ENCODE results near the gene GNB4. TPM values are rescaled to one million over a fixed set of nuclear protein-coding genes. Genes with fewer than 3 reads are reported as not detected.

The GNB4 gene
- total and polyA plus RNA-seq, 12 donors: 2.6 to 21.8 (median 13.3) TPM

DNA sequence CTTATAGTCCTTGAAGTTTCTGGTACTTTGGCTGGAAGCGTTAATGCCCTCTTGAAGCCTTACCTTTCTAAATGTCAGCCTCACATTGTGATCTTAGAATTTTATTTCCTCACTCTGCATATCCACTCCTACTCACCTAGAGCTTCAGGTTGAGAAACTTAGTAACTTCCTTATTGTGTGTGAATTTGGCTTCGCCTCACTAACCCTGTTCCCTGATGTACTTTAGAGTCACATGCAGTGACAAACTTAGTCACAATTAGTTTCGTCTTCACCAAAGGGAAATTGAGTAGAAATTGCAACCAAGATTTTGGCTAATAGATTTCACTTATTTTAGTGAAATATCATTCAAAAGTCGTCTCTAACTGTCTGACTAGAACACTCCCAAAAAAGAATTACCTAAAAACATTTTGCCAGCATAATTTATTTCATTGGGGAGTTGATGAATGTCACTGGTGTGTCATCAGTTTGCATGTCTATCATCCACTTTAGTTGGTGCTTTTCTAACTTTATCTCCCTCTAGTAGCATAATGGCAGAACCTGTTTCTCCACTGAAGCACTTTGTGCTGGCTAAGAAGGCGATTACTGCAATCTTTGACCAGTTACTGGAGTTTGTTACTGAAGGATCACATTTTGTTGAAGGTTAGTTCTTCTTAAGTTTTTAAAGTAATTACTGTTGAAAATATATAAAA lies 102.8 kb downstream of the GNB4 start:
- no peaks in the 10 kb centered on the region for H3K27me3 ChIP-seq
- H3K4me3 ChIP-seq: peak overlapping the region in 2 of 4 donors; percentile 87 to 90
- peaks cover 0 to 26% of the 10 kb centered on the region in 2 donors for H3K36me3 ChIP-seq (replicated peaks in 1 of 2)
- no peak for DNase-seq
- peaks cover 8 to 11% of the 10 kb centered on the region in 2 donors for H3K4me1 ChIP-seq (replicated peaks in 1 of 2)
- 29 to 31% (median 30%) methylated on average over 5 of the region's 5 CpGs for WGBS, 4 donors
- no peak for TF ChIP-seq POLR2A (IDR thresholded peaks at IDR 0.05)
- TF ChIP-seq, protein P1, sequence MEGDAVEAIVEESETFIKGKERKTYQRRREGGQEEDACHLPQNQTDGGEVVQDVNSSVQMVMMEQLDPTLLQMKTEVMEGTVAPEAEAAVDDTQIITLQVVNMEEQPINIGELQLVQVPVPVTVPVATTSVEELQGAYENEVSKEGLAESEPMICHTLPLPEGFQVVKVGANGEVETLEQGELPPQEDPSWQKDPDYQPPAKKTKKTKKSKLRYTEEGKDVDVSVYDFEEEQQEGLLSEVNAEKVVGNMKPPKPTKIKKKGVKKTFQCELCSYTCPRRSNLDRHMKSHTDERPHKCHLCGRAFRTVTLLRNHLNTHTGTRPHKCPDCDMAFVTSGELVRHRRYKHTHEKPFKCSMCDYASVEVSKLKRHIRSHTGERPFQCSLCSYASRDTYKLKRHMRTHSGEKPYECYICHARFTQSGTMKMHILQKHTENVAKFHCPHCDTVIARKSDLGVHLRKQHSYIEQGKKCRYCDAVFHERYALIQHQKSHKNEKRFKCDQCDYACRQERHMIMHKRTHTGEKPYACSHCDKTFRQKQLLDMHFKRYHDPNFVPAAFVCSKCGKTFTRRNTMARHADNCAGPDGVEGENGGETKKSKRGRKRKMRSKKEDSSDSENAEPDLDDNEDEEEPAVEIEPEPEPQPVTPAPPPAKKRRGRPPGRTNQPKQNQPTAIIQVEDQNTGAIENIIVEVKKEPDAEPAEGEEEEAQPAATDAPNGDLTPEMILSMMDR (IDR thresholded peaks at IDR 0.05): no peak
- peak overlapping the region in 1 of 5 donors; percentile 79 for H3K27ac ChIP-seq
- no peaks in the 10 kb centered on the region for H3K9me3 ChIP-seq (replicated peaks in 1 of 3)
- intact Hi-C loops (cut with DNase I): no loop called here

DNA sequence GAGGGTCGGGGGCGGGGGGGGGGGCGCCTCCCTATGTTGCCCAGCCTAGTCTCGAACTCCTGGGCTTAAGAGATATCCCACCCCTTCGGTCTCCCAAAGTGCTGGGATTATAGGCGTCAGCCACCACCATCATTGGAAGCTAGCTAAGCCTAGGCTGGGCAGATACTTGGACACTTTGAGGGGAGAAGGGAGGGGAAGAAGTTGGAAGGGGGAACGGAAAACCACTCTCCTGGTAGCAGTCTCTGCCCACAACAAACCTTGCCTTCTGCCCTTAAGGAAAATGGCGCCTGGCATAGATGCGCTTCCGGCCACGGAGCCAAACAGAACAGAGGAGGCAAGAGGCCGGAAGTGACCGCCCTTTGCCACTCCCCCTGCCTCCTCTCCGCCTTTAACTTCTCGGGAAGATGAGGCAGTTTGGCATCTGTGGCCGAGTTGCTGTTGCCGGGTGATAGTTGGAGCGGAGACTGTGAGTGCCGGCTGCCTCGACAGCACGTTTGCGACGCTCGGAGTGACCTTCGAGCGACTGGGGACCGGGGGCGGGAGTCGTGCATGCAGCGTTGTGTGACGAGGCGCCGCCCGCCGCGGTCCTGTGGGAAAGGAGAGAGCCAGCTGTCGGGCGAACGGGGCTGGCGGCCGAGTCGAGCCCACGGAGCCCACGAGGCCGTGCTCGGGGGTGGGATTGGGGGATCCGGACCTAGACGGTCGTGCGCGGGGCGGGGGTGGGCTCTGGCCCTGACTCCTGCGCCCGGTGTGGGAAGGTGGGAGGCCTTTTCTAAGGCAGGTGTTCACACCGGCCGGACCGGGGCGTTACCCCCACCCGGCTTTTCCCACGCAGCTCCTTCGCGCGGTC lies 103.7 kb downstream of the GNB4 start, which contains the start of gene MFN1:
TSS of gene MFN1 (plus strand) at position 365 of the 850 bp plus-strand sequence. CDS start 1,143 bp downstream, outside the sequence.
- H3K27ac ChIP-seq: peak within 1 kb of the TSS; percentile 24 to 93 (median 79)
- peak within 1 kb of the TSS; percentile 54 to 90 (median 88) for H3K4me3 ChIP-seq
- H3K36me3 ChIP-seq (replicated peaks in 1 of 2): peaks cover 0 to 21% of the 10 kb centered on the region in 2 donors
- peaks cover 8 to 11% of the 10 kb centered on the region in 2 donors for H3K4me1 ChIP-seq (replicated peaks in 1 of 2)
- TF ChIP-seq POLR2A (IDR thresholded peaks at IDR 0.05): peak in 1 of 2 donors; percentile 81
- TF ChIP-seq, protein P1 (IDR thresholded peaks at IDR 0.05): no peak
- peak; percentile 93 to 98 (median 97) for DNase-seq
- 1% methylated on average over 21 to 63 of the region's 63 CpGs for WGBS, 4 donors
- intact Hi-C loops (cut with DNase I): no loop called here
- no peaks in the 10 kb centered on the region for H3K27me3 ChIP-seq
- H3K9me3 ChIP-seq (replicated peaks in 1 of 3): no peaks in the 10 kb centered on the region

Small RNA genes lying within 50 kb of the gene (small RNA-seq; reads per million reads assigned to genes)
- 0 reads per million in 2 donors for gene AC007620.1

Other genes with a start within 250 kb of the GNB4 start
- gene KCNMB3, start 200.4 kb downstream of the GNB4 start, total RNA-seq: 1 to 10 TPM in 7 of 9 donors, under 1 TPM in 2; under 0.01 to 5.7 (median 1.8) TPM
- gene KCNMB3, start 200.4 kb downstream of the GNB4 start, polyA plus RNA-seq: 1 to 10 TPM; 2.7 to 4.4 (median 4.3) TPM
- 10 to 100 TPM; 25.9 to 53.4 (median 44.7) TPM for gene ZNF639, start 128.4 kb downstream of the GNB4 start, total RNA-seq
- gene ZNF639, start 128.4 kb downstream of the GNB4 start, polyA plus RNA-seq: 10 to 100 TPM; 14.8 to 52.5 (median 19.0) TPM
- 10 to 100 TPM; 20.1 to 60.9 (median 41.9) TPM for gene MFN1, start 103.8 kb downstream of the GNB4 start, total RNA-seq
- 10 to 100 TPM; 12.4 to 48.7 (median 15.7) TPM for gene MFN1, start 103.8 kb downstream of the GNB4 start, polyA plus RNA-seq
- gene ACTL6A, start 111.5 kb upstream of the GNB4 start, total RNA-seq: 10 to 100 TPM; 28.9 to 62.9 (median 38.3) TPM
- 10 to 100 TPM; 49.0 to 57.2 (median 50.7) TPM for gene ACTL6A, start 111.5 kb upstream of the GNB4 start, polyA plus RNA-seq
- 10 to 100 TPM; 15.9 to 94.9 (median 34.9) TPM for gene MRPL47, start 153.2 kb upstream of the GNB4 start, total RNA-seq
- 100 to 1,000 TPM in 1 of 3 donors, 10 to 100 TPM in 2; 62.1 to 108 (median 94.0) TPM for gene MRPL47, start 153.2 kb upstream of the GNB4 start, polyA plus RNA-seq
- gene NDUFB5, start 153.3 kb upstream of the GNB4 start, total RNA-seq: 100 to 1,000 TPM; 129 to 345 (median 174) TPM
- gene NDUFB5, start 153.3 kb upstream of the GNB4 start, polyA plus RNA-seq: 100 to 1,000 TPM; 105 to 240 (median 126) TPM
- 10 to 100 TPM; 28.3 to 61.1 (median 46.6) TPM for gene USP13, start 201.6 kb upstream of the GNB4 start, total RNA-seq
- gene USP13, start 201.6 kb upstream of the GNB4 start, polyA plus RNA-seq: 10 to 100 TPM in 1 of 3 donors, 1 to 10 TPM in 2; 6.9 to 28.4 (median 9.3) TPM